BLaER1 treated with 17β-estradiol and CSF1 and Interleukin-3, amounts not matched to agents 10 nM and 100 nM (cell line): ENCODE results near the gene OPCML.

Experiments used
- H3K27ac ChIP-seq, 11 experiments: shearing (Covaris generic); formaldehyde crosslinking; 2 replicates each; pipeline ENCODE4 v1.8.1; 2022
- H3K27me3 ChIP-seq, 11 experiments: shearing (Covaris generic); formaldehyde crosslinking; 2 replicates each; pipeline ENCODE4 v1.8.1; 2022
- H3K36me3 ChIP-seq, 11 experiments: shearing (Covaris generic); formaldehyde crosslinking; 2 replicates each; pipeline ENCODE4 v1.8.1; 2022
- H3K4me1 ChIP-seq, 10 experiments: shearing (Covaris generic); formaldehyde crosslinking; 2 replicates each; pipeline ENCODE4 v1.8.1; 2022
- H3K4me2 ChIP-seq, 11 experiments: shearing (Covaris generic); formaldehyde crosslinking; 2 replicates each; pipeline ENCODE4 v1.8.1; 2022
- H3K4me3 ChIP-seq, 10 experiments: shearing (Covaris generic); formaldehyde crosslinking; 2 replicates each; pipeline ENCODE4 v1.8.1; 2022
- H3K9ac ChIP-seq, 11 experiments: shearing (Covaris generic); formaldehyde crosslinking; 2 replicates each; pipeline ENCODE4 v1.8.1; 2022
- H3K9me3 ChIP-seq, 11 experiments: shearing (Covaris generic); formaldehyde crosslinking; replicated peaks in 1 of 11; 2 replicates each; pipeline ENCODE4 v1.8.1; 2022
- H4K20me1 ChIP-seq, 11 experiments: shearing (Covaris generic); formaldehyde crosslinking; 2 replicates each; pipeline ENCODE4 v1.8.1; 2022
- Cebpa-rat ChIP-seq, 11 experiments: shearing (Covaris generic); IDR thresholded peaks; 2 replicates each; pipeline ENCODE4 v1.8.1; 2022

The OPCML gene

GRCh38 chr11:132644520-132645239 is 887.6 kb downstream of the OPCML start:
- no peak overlapping the region for H3K4me3 ChIP-seq
- H3K9me3 ChIP-seq: no peaks in the 10 kb centered on the region
- no peaks in the 10 kb centered on the region for H4K20me1 ChIP-seq
- H3K36me3 ChIP-seq: no peaks in the 10 kb centered on the region
- no peak overlapping the region for H3K9ac ChIP-seq
- no peak overlapping the region for H3K4me2 ChIP-seq
- no peak overlapping the region for H3K27ac ChIP-seq
- TF ChIP-seq Cebpa-rat (IDR thresholded peaks at IDR 0.05): no peak
- peaks cover 6 to 14% (median 10%) of the 10 kb centered on the region in 10 experiments; a peak in 18 of 20 replicates for H3K4me1 ChIP-seq
- H3K27me3 ChIP-seq: no peaks in the 10 kb centered on the region

GRCh38 chr11:132643239-132643638 is 889.1 kb downstream of the OPCML start:
- H3K4me2 ChIP-seq: peak overlapping the region; percentile 46 to 67 (median 59)

GRCh38 chr11:132640952-132641351 is 891.3 kb downstream of the OPCML start:
- Histone ChIP-seq H3K4me1 (peaks cover 7 to 28% (median 12%) of the 10 kb centered on the region in 10 experiments; a peak in 19 of 20 replicates), H3K9me3 (no peaks in the 10 kb centered on the region), H3K27me3 (no peaks in the 10 kb centered on the region), H3K4me2 (no peak overlapping the region), H3K36me3 (no peaks in the 10 kb centered on the region), H3K9ac (no peak overlapping the region), H3K4me3 (no peak overlapping the region), H4K20me1 (no peaks in the 10 kb centered on the region), H3K27ac (no peak overlapping the region)
- TF ChIP-seq Cebpa-rat (IDR thresholded peaks at IDR 0.05): no peak

More at GRCh38 chr11:132643239-132643638, 889.1 kb downstream of the OPCML start:
- Histone ChIP-seq H3K9me3 (no peaks in the 10 kb centered on the region), H4K20me1 (no peaks in the 10 kb centered on the region), H3K4me3 (no peak overlapping the region), H3K36me3 (no peaks in the 10 kb centered on the region), H3K27ac (no peak overlapping the region), H3K27me3 (no peaks in the 10 kb centered on the region), H3K4me1 (peaks cover 7 to 18% (median 12%) of the 10 kb centered on the region in 10 experiments; a peak in 19 of 20 replicates), H3K9ac (no peak overlapping the region)
- no peak for TF ChIP-seq Cebpa-rat (IDR thresholded peaks at IDR 0.05)

GRCh38 chr11:132639986-132640385 is 892.3 kb downstream of the OPCML start:
- H3K4me3 ChIP-seq: no peak overlapping the region
- H3K9ac ChIP-seq: no peak overlapping the region
- H3K27ac ChIP-seq: no peak overlapping the region
- no peaks in the 10 kb centered on the region for H3K27me3 ChIP-seq
- no peak overlapping the region for H3K4me2 ChIP-seq
- no peaks in the 10 kb centered on the region for H3K9me3 ChIP-seq
- H3K36me3 ChIP-seq: no peaks in the 10 kb centered on the region
- TF ChIP-seq Cebpa-rat (IDR thresholded peaks at IDR 0.05): no peak
- peaks cover 7 to 28% (median 12%) of the 10 kb centered on the region in 10 experiments; a peak in 19 of 20 replicates for H3K4me1 ChIP-seq
- H4K20me1 ChIP-seq: no peaks in the 10 kb centered on the region

GRCh38 chr11:132639403-132639802 is 892.9 kb downstream of the OPCML start:
- Histone ChIP-seq H3K36me3 (no peaks in the 10 kb centered on the region), H4K20me1 (no peaks in the 10 kb centered on the region), H3K27ac (peak overlapping the region in 1 of 11 experiments; percentile 66; a peak in 2 of 22 replicates), H3K4me3 (no peak overlapping the region), H3K9me3 (no peaks in the 10 kb centered on the region), H3K27me3 (no peaks in the 10 kb centered on the region), H3K4me2 (peak overlapping the region in 2 of 11 experiments; percentile 56 to 57; a peak in 2 of 22 replicates), H3K4me1 (peaks cover 7 to 34% (median 12%) of the 10 kb centered on the region in 10 experiments; a peak in 19 of 20 replicates), H3K9ac (no peak overlapping the region)
- no peak for TF ChIP-seq Cebpa-rat (IDR thresholded peaks at IDR 0.05)

- TF ChIP-seq Cebpa-rat (IDR thresholded peaks at IDR 0.05): no peak
- H3K27me3 ChIP-seq: no peaks in the 10 kb centered on the region
- H3K36me3 ChIP-seq: no peaks in the 10 kb centered on the region
- no peak overlapping the region for H3K4me3 ChIP-seq
- no peaks in the 10 kb centered on the region for H3K9me3 ChIP-seq
- peak overlapping the region in 3 of 11 experiments; percentile 33 to 57 (median 56); a peak in 5 of 22 replicates for H3K4me2 ChIP-seq
- H3K9ac ChIP-seq: no peak overlapping the region
- peaks cover 6 to 43% (median 9%) of the 10 kb centered on the region in 10 experiments; a peak in 19 of 20 replicates for H3K4me1 ChIP-seq
- peak overlapping the region in 5 of 11 experiments; percentile 9 to 66 (median 38); a peak in 7 of 22 replicates for H3K27ac ChIP-seq
- H4K20me1 ChIP-seq: no peaks in the 10 kb centered on the region
Observed at GRCh38 chr11:132638423-132638822, 893.9 kb downstream of the OPCML start.

GRCh38 chr11:132636523-132636922 is 895.8 kb downstream of the OPCML start:
- H3K4me1 ChIP-seq: peaks cover 0 to 47% (median 0%) of the 10 kb centered on the region in 10 experiments; a peak in 6 of 20 replicates
- no peaks in the 10 kb centered on the region for H3K36me3 ChIP-seq
- no peaks in the 10 kb centered on the region for H4K20me1 ChIP-seq
- H3K9me3 ChIP-seq: no peaks in the 10 kb centered on the region
- no peaks in the 10 kb centered on the region for H3K27me3 ChIP-seq
- H3K9ac ChIP-seq: no peak overlapping the region
- H3K4me3 ChIP-seq: no peak overlapping the region
- no peak for TF ChIP-seq Cebpa-rat (IDR thresholded peaks at IDR 0.05)
- H3K4me2 ChIP-seq: 0 out of 22 replicates have a peak overlapping the region, but pooled peaks of 1 of the 11 experiments have one; percentile 2
- no peak overlapping the region for H3K27ac ChIP-seq

GRCh38 chr11:132632641-132633124 is 899.6 kb downstream of the OPCML start:
- TF ChIP-seq Cebpa-rat (IDR thresholded peaks at IDR 0.05): no peak
- Histone ChIP-seq H3K4me3 (no peak overlapping the region), H3K27ac (peak overlapping the region in 1 of 11 experiments; percentile 40; a peak in 2 of 22 replicates)

GRCh38 chr11:132631989-132632388 is 900.3 kb downstream of the OPCML start:
- TF ChIP-seq Cebpa-rat (IDR thresholded peaks at IDR 0.05): no peak
- Histone ChIP-seq H4K20me1 (no peaks in the 10 kb centered on the region), H3K4me1 (peaks cover 0 to 26% (median 0%) of the 10 kb centered on the region in 10 experiments; a peak in 4 of 20 replicates), H3K4me3 (no peak overlapping the region), H3K9ac (no peak overlapping the region), H3K36me3 (no peaks in the 10 kb centered on the region), H3K4me2 (no peak overlapping the region), H3K27me3 (no peaks in the 10 kb centered on the region), H3K9me3 (peaks cover 4 to 14% (median 8%) of the 10 kb centered on the region in 11 experiments; a peak in 14 of 22 replicates), H3K27ac (no peak overlapping the region)

More at GRCh38 chr11:132632641-132633124, 899.6 kb downstream of the OPCML start:
- peaks cover 0 to 30% (median 0%) of the 10 kb centered on the region in 10 experiments; a peak in 4 of 20 replicates for H3K4me1 ChIP-seq
- peak overlapping the region in 1 of 11 experiments; percentile 22; a peak in 3 of 22 replicates for H3K4me2 ChIP-seq
- no peaks in the 10 kb centered on the region for H4K20me1 ChIP-seq
- no peaks in the 10 kb centered on the region for H3K36me3 ChIP-seq
- peaks cover 4 to 14% (median 8%) of the 10 kb centered on the region in 11 experiments; a peak in 14 of 22 replicates for H3K9me3 ChIP-seq
- H3K27me3 ChIP-seq: no peaks in the 10 kb centered on the region
- H3K9ac ChIP-seq: no peak overlapping the region
